ENCODE measurements around the gene KLF2.

The KLF2 gene

DNA sequence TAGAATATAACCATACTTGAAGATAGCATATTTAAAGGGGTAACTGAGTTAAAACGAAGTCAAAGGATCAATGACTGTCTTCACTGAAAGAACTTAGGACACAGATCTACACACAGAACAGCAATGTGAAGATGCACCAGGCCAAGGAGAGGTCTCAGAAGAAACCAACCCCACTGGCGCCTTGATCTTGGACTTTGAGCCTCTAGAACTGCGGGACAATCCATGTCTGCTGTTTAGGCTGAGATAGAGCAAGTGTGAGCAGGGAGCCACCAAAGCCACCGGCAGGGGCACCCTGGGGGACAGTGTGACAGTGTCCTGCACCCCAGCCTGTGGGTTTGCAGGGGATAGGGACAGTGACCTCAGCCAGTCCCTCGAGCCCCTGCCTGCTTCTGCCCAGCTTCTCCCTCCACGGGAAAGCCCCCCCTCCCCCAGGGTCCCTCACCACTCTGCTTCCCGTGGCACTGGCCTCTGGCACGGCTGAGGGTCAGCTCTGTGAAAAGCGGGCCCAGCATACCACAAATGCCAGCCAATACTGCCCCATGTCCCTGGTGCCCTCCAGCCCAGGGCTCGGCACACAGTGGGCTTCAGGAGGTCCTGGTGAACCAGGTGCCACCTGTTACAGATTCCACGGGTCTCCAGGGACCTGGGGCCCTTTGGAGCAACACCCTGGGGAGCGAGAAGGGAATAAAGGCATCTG is 40.8 kb downstream of the KLF2 start:
- no peak for DNase-seq

DNA sequence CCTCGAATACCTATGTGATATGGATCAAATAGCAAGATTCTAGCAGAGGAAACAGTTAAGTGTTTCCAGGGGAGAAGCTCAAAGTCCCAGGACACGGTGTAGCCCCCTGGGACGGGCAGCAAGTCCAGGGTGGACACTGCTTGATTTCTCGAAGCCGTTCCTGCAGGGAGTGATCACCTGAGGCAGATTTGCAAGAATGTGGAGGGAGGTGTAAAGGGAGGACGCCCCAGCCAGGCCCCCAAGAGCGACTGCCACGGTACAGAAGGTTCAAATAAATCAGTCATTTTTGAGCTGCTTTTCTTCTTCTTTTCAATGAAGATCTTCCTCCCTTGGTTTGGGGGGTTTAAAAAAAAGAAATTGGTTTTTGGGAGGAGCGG is 41.4 kb downstream of the KLF2 start:
- no peak for DNase-seq

DNA sequence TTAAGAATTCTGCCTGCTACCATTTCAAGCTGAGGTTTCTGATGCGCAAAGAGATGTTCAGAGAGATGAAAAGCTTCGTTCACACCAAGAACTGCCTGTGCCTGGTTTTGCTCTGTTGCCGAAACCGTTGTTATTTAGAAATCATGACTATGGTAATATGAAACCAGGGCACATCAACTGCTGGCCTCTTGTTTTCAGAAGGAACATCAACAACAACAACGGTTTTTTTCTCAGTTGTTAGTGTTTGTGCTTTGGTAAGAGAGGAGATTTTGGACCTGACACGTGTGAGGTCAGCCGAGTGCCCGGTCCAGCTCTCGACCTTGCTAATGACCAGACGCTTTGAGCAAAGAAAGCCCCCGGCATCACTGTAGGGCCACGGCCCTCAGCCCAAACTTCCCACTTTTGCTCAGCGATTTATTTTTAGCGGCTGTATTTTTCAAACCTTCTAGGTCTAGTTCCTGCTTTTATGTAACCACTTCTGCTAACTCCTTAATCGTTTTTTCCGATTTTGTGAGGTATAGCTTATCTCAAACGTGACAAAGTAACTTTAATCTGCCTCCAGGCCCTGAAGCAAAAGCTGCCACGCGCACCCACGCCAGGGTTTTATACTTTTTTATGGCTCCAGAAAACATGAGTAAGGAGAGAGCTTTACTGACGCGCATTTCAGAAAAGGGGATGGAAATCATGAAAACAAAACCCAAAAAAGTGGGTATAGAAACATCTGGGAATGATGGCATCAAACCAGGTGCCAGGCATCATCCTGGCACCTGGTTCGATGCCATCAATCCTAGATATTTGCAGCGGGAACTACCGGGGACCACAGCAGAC is 42.0 kb downstream of the KLF2 start:
- DNase-seq, result peak in 1 of 2 experiments; percentile 42

DNA sequence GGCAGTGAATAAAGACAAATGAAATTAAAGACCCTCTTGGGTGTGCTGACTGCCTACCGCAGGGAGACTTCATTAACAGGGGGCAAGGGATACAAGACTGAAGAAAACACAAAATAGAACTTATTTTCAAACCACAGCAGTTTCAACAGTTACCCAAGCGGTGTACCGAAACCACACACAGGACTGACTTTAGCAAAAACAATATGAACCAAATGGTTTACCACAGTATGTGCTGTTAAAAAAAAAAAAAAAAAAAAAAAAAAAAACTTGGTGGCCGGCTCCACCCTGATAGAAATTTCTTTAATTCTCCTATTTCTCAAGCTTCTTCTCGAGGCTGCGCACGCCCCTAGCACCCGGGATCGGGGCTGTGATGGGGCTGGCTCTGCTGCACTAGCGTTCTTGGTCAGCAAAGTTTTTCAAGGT is 42.6 kb downstream of the KLF2 start:
- peak; percentile 45 to 57 for DNase-seq

DNA sequence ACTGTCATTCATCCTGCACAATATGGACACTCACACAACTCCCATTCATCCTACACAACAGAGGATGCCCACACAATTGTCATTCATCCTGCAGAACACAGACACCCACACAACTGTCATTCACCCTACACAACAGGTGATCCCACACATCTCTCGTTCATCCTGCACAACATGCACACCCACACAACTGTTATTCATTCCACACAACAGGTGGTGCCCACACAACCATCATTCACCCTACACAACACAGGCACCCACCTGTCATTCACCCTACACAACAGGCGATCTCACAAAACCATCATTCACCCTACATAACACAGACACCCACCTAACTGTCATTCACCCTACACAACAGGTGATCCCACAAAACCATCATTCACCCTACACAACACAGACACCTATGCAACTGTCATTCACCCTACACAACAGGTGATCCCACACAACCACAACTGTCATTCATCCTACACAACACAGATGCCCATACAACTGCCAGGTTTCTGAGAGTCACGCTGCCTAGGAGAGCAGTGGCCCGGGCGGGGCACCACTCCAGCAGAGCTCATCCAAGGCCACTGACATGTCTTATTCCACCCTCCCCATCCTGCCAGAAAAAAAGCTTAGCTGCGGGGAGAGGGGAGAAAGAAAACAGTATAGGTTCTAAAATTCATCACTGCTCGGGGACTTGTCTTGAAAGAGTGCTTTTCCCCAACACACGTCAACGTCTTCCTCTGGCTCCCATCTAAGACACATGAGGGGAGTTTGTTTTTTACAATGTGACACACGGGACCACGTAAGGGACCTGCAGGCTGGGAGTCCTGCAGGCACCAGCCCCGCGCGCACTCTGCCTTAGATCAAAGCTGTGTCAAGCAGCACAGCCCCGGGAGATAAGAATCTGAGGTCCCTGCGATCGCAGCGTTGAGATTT is 44.0 kb downstream of the KLF2 start:
- no peak for DNase-seq

DNA sequence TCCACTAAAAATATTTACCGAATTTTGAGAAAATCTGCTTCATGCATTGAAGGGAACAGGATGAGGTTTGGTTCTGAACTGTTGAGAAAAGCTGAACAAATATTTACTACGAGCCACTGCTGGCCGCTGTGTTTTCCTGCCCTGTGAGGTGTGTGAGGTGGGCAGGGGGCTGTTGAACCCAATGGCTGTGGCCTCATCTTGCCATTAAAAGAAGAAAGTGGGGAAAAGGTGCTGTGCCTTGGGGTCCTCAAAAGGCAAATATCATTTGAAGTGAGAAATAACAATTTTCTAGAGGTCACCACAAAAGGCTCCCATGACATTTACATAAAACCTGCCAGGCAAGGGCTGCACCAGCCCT is 44.7 kb downstream of the KLF2 start:
- DNase-seq, result no peak

DNA sequence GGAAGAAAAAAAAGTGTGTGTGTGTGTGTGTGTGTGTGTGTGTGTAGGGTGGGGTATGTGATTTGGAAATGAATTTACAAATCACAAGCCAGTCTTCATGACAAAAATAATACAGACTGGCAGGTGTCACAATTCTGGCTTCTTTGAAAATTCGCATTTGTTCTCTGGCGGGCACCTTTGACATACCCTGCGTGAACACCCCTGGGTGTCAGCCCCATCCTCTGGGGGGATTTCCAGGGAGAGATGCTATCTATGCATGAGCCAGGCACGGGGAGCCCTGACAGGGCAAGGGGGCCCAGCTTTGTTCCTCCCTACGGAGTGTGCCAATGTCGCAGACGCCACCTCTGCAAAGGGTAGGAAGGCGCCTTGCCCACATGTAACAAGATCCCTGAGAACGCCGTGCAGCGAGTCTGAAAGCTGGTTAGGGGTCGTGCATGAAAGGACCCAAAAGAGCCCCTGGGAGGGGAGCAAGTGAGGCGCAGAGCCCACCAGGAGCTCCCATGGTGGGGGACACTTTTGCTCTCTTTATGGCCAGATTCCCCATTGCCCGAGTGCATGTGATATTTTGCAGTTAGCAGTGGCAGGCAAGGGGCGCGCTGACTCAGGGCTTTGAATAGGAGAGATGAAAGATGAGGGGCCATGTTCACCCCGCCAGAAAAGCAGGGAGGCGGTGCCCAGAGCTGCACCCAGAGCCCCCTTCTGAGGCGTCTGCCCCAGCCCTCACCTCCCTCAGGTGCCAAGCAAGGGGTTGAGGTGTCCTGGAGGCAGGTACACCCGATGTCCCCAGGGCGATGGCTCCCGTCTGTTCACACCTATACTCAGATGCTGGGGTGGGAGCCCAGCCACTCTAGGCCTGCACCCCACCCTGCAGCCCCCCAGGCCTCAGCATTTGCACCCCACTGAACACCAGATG is 45.3 kb downstream of the KLF2 start:
- DNase-seq, result no peak

DNA sequence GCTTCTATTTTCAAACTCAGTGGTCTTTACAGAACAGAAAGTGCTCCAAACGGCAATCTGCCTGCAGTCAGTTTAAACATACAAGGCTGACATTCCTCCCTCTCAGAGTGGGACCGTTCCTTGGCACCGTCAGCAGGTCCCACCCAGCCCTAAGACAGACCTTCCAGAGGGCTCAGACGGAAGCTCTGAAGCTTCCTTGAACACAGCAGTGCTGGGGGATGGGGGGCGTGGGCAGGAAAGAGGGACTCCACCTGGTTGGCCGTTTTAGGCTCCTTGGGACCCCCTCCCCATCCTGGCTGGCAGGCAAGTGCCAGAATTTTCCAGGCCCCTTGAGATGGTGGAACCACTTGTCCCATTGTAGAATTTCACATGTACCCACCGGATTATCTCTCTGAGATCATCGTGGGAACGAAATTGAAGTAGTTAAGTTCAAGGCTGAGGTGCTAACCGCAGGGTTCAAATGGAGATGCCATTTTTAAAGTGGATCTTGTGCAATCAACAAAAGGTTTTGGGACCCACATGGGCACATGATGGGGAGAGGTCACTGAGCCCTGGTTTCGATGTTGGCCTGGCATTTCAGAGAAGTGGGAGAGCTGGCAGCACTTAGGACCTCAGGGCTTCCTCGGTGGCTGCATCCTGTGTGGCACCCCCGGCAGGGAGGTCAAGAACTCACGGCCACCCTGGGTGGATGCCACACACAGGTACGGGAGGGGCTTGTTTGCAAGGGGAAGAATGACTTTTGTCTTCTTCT is 46.2 kb downstream of the KLF2 start:
- DNase-seq, result no peak

DNA sequence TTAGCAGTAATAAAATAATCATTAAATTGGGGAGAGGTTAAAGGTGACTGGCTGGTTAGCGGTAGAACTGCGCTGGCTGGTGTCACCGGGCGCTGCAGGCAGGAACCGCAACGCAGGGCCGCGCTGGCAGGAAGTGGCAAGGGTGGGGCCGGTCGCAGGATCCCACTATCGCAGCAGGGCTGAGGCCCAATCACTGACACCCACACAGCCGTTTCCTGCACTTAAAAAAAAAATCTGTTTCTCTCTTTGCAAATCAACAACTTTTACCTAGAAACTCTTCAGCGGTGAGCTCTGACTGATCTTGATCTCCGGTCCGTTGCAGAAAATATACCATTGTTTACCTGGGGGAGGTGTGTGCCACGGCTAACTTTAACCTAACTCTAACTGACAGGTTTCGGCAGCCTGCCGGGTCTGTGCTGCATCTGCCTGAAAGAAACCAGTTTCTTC is 46.9 kb downstream of the KLF2 start:
- DNase-seq, result peak; percentile 78 to 84

DNA sequence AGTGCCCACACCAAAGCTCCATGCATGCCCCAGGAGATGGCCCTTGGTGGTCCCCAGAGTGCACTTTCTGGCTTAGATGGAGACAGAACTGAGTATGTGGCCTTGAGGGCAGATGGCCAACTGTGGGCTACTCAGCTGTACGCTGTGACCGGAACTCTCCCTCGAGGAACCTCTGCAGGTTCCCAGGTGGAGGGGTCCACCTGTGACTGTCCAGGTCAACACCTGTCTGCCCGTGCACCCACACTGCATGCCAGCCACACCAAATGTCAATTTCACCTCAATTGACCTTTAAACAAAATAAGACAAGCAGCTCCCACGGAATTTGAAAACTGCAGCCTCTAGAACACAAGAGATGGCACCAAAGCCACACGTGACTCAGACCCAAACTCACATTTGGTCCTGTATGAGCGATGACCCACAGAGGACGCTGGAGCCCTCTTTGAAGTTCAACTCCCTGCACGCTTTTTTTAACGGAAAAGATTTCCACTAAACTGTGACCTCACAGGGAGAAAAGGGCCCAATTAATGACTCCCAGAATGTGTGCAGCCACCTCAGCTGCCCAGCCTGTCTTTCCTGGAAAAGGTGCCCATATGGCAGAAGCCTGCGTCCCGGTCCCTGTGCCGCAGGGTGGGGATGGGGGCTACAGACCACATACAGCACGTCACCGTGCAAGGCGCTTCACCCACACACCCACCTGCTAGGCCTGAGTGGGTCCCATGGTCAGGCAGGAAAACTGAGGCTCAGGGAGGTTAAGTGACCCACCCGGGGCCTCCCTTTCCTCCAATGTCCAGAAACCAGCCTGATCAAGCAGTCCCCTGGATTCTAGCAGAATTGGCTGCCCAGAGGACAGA is 47.7 kb downstream of the KLF2 start:
- no peak for DNase-seq

DNA sequence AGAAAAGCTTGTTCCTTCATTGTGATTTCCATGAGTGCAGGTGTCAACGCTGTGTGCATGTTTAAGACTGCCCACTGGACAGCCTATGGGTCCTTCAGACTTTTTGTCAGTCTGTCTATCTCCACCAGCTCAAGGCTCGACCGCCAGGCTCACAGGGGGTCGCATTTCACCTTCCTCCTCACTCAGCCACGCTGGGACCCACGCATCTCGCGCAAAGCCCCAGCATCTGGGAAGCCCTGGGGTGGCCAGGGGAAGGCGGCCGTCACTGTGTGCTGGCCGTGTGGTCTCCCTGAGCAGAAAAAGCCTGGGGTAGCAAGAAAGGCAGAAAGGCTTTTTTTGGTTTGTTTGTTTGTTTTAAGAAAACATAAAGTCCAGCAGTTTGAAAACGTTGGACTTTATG is 48.5 kb downstream of the KLF2 start:
- DNase-seq, result no peak

DNA sequence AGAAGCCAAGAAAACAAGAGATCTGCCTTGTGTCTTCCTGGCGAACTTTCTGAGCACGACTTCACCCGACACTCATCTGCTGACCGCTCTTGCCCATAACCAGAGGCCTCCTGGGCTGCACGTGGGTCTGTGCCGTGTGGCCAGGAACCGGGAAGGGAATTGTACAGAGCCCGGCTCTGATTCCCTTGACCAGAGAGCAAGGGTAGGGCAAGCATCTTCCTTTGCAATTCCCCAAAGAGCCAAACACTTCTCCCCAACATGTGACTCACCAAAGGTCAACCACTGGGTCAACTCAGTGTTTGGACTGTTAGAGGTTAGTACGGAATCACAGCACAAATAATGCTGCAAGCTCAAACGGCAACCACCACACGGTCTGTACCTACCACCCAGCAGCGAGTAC is 48.9 kb downstream of the KLF2 start:
- DNase-seq, result no peak

DNA sequence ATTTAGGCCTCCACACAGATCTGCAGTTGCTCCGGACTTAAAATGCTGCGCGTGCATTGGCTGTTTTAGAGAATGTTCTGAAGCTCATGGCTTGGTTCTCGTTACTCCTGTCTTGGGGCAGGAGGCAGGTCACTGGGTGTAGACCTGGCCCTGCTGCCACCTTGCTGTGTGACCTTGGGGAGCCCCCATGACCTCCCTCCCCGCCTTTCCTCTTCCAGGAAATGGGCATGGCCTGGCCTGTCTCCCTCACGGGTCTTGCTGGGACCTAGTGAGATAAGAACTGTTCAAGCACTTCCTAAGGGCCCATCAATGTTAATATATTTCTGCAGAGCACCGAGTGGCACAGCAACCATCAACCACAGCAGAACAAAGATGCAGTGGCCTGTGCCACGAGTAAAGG is 49.4 kb downstream of the KLF2 start:
- DNase-seq, result no peak

DNA sequence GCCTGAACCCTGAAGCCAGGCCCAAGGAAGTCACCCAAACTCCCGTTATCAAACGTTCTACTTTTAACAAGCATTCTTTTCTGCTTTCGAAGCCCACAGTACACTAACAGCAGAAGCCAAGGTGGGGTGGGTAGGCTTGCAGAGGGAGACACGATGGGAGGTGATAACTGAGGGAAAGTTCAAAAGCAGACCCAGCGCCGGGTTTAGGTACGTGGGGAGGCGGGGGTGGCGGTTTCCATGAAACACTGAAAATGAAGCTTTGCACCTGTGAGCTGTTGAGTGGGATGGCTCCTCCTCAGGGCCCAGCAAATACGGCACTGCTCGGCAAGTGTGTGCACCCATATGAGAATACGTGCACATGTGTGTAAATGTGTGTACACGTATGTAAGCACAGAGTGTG is 49.8 kb downstream of the KLF2 start:
- no peak for DNase-seq

DNA sequence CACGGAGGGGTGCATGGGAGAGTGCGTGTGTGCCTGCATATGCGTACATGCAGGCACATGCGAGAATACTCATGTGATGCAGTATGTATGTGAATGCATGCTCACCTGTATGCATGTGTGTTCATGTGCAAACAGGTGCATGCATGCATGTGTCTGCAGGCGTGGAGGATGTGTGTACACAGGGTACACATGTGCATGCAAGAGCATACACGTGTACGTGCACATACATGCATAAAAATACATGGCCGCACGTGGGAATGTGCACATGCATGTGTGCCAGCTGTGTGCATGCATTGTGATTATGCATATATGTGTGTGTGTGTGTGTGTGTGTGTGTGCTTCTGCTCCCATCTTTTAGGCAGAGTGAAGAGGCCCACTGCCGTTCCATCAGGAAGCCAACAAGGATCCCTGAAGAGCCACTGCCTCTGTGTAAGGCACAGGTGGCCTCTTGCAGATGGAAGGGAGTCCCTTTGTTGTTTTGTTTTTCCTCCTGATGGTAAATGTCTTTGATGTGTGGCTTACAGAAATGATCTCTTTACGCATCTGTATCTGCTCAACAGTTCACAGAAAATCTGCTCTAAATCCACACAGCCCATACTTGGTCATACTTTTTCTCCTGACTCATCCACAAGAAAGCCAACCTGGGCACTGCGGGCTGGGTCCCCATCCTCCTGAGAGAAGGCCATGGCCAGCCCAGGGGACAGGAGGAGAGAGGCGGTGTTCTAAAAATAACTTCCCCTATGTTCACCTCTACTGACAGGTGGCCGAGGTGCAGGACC is 50.7 kb downstream of the KLF2 start:
- DNase-seq, result no peak

DNA sequence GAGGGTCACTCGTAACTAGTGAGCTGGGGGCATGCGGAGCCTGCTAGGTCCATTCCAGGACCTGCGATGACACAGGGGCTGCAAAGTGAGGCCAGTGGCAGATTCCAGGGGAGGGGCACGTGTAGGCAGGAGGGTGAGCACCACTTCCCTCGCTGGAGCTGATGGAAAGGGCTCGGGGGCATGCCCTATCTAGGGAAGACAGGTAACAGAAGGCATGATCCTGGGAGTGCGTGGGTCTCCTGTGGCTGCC is 51.2 kb downstream of the KLF2 start:
- DNase-seq, result no peak

DNA sequence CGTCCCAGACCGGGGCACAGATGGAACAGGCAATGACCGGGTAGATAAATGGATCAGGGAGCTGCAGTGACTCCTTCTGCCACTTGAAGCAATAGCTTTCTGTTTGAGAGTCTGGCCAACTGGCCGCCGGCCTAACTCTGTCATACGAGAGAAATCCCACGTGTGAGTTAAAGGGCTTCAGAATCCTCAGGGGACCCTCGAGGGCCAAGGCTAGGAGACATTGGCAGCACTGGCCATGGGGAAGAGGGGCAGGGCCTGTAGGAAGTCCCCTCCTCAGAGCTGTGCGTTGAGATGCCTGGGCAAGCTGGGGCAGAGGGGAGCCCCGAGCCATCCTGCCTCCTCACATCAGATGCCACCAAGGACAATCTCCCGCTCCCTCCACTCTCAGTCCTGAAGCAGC is 51.6 kb downstream of the KLF2 start:
- DNase-seq, result no peak

DNA sequence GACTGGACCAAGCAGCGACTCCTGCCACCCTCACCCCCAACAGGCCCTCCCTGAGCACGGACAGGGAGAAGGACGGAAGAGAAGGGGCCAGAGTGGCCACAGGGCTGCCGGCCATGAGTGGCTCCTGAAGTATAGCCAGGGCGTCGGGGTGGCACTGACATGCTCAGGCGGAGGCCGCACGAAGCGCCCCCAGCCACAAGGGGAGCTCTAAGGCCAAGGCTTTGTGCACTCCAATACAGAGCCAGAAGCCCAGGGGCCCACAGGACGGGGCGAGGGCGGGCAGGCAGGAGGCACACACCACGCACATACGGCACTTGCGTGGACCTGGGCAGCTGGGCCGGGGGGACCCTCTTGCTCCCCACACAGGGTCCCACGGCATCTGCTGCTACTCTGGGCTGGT is 52.0 kb downstream of the KLF2 start:
- peak in 1 of 2 experiments; percentile 48 for DNase-seq

DNA sequence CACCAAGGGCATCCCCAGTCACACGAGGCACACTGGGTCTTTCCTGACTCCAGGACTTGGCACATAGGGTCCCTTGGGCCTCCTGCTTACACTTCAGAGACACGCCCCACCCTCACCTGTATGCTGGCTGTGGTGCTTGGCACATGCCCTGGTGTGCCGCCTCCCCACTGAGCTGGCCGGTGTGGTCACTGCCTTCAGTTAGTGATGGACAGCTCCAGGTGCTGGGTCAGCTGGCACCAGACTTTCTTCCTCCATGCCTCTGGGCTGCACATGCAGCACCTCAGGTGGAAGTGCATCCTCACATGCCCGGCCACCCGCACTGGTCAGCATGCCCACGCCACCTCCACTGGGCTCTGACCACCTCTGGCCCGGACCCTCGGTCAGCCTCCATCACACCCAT is 52.9 kb downstream of the KLF2 start:
- DNase-seq, result no peak

All from activated CD4-positive, alpha-beta T cell treated with anti-CD3 and anti-CD28 coated beads, Interleukin-2, amount 50 U/mL, for 48 hours (primary cell).